ENCODE data around the gene ZMAT5.

Gene ZMAT5

DNA sequence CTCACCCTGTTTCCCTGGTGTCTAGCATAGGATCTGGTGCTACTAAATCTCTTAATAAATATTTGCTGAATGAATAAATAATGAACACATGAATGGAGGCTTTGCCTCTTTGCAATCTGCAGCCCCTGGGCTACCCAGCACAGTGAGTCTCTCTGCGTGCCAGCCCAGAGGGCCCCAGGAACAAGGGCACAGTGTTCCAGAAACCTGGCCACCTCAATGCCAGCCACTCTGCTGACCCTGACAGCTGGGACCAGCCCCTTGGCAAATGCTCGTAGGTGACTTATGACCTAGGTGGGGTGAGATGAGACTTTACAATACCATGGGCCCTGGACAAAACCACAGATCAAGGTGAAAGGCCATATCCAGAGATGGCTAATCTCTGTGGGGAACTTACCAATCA, 32.0 kb upstream of the ZMAT5 start:
- Mint-ChIP-seq H3K27me3 (no peaks in the 10 kb centered on the region), H3K27ac (peak overlapping the region; percentile 87), H3K4me3 (peak overlapping the region; percentile 63), H3K9me3 (no peaks in the 10 kb centered on the region), H3K36me3 (ENCODE audit: low read depth) (peaks cover 68% of the 10 kb centered on the region), H3K4me1 (ENCODE audit: low read depth) (peaks cover 60% of the 10 kb centered on the region)
- intact Hi-C loops (cut with micrococcal nuclease), result no loop called here

DNA sequence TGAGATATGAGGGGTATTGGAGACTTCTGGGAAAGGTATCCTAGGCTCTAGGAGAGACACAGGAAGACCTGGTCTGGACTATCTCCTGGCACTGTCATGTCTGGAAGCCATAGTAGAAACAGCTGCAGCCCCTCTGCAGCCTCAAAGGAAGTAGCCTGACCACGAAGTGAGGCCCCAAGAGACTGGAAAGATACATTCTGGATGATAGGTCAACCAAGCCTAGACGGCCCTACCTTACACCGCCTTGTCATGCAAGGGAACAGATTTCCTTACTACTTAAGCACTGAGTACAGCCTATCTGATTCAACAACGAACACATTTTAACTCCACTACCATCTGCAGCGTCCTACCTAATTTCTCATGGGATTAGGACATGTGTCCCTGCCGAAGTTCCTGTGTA, 31.5 kb upstream of the ZMAT5 start:
- Mint-ChIP-seq H3K27ac (peak overlapping the region; percentile 87), H3K27me3 (no peaks in the 10 kb centered on the region), H3K9me3 (no peaks in the 10 kb centered on the region), H3K4me1 (ENCODE audit: low read depth) (peaks cover 60% of the 10 kb centered on the region), H3K36me3 (ENCODE audit: low read depth) (peaks cover 68% of the 10 kb centered on the region), H3K4me3 (peak overlapping the region; percentile 63)
- intact Hi-C loops (cut with micrococcal nuclease), result no loop called here

DNA sequence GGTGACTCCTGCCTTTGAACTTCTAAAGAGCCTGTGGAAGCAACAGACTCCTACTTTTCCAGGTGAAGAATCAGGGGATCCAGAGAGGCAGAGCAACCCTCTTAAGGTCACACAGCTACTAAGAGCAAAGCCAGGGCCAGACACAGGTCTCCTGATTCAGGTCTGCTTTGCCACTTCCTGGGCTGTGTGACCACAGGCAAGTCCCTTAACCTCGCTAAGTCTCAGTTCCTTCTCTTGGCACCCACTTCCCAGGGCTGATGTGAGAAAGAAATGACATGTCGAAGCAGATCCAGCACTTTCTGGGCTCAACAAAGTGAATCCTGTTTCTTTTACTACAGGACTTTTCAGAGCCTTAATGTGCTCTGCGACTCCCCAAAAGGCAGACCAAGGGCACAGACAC, 30.5 kb upstream of the ZMAT5 start:
- intact Hi-C loops (cut with micrococcal nuclease), result no loop called here
- H3K27ac Mint-ChIP-seq, result peak overlapping the region; percentile 87
- peaks cover 76% of the 10 kb centered on the region for H3K36me3 Mint-ChIP-seq (ENCODE audit: low read depth)
- H3K9me3 Mint-ChIP-seq, result no peaks in the 10 kb centered on the region
- H3K27me3 Mint-ChIP-seq, result no peaks in the 10 kb centered on the region
- H3K4me3 Mint-ChIP-seq, result no peak overlapping the region
- H3K4me1 Mint-ChIP-seq (ENCODE audit: low read depth), result peaks cover 60% of the 10 kb centered on the region

DNA sequence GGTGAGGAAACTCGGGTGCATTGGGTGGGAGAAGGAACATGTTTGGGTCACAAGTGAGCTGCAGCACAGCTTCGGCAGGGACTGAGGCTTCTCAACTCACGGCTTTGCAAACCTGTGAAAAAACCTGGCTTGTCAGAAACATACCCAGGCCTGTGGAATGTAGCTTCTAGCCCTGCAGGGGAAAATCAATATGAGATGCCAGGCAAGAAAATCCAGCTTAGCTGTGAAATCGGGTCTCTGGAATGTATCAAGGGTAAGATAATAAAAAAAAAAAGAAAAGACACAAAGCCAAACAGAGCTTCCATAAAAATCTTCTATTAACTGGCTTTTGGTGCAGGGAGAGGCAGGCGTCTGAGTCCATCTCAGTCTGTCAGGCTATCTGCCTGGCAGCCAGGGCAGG, 28.9 kb upstream of the ZMAT5 start:
- intact Hi-C loops (cut with micrococcal nuclease), result no loop called here
- Mint-ChIP-seq H3K36me3 (ENCODE audit: low read depth) (peaks cover 77% of the 10 kb centered on the region), H3K9me3 (no peaks in the 10 kb centered on the region), H3K4me3 (no peak overlapping the region), H3K27ac (no peak overlapping the region), H3K4me1 (ENCODE audit: low read depth) (peaks cover 46% of the 10 kb centered on the region), H3K27me3 (no peaks in the 10 kb centered on the region)

DNA sequence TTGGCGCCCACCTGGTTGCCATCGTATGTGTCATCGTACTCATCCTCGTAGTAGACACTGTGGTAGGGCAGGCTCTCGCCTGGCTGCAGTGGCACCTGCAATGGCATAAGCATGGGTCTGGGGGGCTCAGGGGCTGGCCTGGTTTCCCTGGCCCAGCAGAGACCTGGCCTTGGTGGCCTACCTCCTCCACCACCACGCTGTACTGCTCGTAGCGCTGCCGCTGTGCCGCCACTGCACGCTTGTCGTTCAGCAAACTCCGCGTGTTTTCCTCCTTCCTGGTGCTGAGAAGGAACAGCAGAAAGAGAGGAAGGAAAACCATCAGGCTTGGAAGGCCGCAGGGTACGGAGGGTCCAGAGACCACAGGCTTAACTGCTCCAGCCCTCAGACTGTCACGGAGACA, 26.6 kb upstream of the ZMAT5 start:
- Mint-ChIP-seq H3K9me3 (no peaks in the 10 kb centered on the region), H3K4me1 (ENCODE audit: low read depth) (peaks cover 23% of the 10 kb centered on the region), H3K4me3 (no peak overlapping the region), H3K27me3 (no peaks in the 10 kb centered on the region), H3K36me3 (ENCODE audit: low read depth) (peaks cover 91% of the 10 kb centered on the region), H3K27ac (no peak overlapping the region)
- intact Hi-C loops (cut with micrococcal nuclease), result no loop called here

DNA sequence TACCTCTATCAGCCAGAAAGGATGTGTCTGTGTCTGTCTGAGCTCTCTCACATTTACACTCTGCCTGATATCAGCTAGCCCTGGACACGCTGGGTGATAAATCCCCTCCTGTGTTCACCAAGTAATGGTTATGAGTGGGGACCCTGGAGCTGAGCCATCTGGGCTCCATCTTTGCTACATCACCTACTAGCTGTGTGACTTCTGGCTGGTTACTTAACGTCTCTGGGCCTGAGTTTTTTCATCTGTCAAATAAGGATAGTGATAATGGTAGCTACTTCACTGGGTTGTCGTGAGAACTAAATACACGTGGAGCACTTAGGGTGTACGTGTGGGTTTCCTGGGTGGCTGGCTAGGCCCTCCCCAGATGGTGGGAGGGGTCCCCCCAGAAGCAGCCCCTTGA, 23.3 kb upstream of the ZMAT5 start:
- Mint-ChIP-seq H3K4me1 (ENCODE audit: low read depth) (no peaks in the 10 kb centered on the region), H3K4me3 (no peak overlapping the region), H3K27ac (peak overlapping the region; percentile 15), H3K27me3 (no peaks in the 10 kb centered on the region), H3K36me3 (ENCODE audit: low read depth) (peaks cover 79% of the 10 kb centered on the region), H3K9me3 (no peaks in the 10 kb centered on the region)
- intact Hi-C loops (cut with micrococcal nuclease), result no loop called here

DNA sequence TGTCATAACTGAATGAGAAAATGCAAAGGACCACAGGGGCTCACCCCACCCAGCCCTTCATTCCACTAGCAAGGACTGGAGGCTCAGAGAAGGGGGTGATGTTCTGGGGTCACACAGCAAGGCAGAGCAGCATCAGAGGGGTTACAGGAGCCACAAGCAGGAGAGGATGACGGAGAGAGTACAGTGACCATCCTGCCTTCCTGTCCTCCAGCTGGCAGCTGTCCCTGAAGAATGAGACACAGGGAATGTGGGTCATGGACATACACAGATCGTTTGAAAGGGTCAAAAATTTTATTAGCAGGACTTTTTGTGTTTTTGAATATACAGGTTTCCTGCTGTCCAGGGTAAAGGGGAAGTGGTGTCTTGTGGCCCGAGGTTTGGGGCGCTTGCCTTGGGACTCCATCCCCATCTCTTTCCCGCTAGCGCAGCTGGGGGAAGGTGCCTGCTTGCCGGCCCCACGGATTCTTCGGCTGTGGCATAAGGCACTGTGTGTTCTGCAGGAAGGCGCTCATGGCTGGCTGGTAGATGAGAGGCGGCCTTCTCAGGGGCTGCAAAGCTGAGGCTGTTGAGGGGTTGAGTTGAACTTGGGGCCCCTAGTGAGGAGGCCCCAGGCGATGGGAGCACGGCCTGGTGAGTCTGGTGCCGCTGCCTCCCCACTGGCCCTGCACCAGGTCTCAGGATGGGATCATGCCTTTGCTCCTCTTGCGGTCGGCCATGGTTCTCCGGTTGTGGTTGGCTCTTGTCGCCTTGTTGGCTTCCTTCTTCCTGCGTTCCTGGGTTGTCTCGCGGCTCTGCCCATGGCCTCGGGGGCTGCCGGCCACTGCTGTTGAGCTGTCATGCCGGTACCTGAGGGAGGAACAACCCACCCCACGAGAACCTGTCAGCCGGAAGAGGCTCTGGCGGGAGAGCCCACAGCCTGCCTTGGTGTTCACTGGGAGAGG, 21.8 kb upstream of the ZMAT5 start:
- intact Hi-C loops (cut with micrococcal nuclease), result no loop called here
- H3K4me3 Mint-ChIP-seq, result no peak overlapping the region
- H3K36me3 Mint-ChIP-seq (ENCODE audit: low read depth), result peaks cover 69% of the 10 kb centered on the region
- H3K4me1 Mint-ChIP-seq (ENCODE audit: low read depth), result no peaks in the 10 kb centered on the region
- no peaks in the 10 kb centered on the region for H3K9me3 Mint-ChIP-seq
- no peaks in the 10 kb centered on the region for H3K27me3 Mint-ChIP-seq
- no peak overlapping the region for H3K27ac Mint-ChIP-seq

DNA sequence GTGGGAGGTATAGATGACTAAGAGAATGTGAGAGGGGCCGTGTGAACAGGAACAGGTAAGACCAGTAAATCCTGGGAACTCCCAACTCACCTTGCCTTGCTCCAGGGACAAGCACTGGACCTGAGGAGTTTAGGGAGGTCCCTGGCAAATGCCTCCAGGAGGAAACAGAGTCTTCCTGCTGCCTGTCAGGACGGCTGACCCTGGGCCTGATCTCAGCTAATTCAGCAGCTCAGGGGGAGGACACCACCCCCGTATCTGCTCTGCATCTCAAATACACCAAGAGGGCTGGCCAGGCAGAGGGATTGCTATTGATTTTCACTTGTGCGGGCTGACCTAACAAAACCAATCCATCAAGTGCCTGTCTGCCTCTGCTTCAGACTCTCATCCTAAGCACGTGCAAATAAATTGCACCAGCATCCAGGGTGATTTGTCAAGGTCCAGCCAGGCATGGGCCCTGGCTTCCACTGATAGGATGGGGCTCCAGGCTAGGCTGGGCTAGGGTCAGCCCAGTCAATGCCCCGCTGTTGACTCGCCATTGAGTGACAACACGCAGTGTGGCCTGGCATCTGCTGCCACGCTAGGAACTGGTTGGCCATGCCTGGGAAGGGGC, 20.7 kb upstream of the ZMAT5 start:
- Mint-ChIP-seq H3K4me3 (no peak overlapping the region), H3K27me3 (no peaks in the 10 kb centered on the region), H3K36me3 (ENCODE audit: low read depth) (peaks cover 58% of the 10 kb centered on the region), H3K9me3 (no peaks in the 10 kb centered on the region), H3K4me1 (ENCODE audit: low read depth) (no peaks in the 10 kb centered on the region), H3K27ac (no peak overlapping the region)
- intact Hi-C loops (cut with micrococcal nuclease), result no loop called here

DNA sequence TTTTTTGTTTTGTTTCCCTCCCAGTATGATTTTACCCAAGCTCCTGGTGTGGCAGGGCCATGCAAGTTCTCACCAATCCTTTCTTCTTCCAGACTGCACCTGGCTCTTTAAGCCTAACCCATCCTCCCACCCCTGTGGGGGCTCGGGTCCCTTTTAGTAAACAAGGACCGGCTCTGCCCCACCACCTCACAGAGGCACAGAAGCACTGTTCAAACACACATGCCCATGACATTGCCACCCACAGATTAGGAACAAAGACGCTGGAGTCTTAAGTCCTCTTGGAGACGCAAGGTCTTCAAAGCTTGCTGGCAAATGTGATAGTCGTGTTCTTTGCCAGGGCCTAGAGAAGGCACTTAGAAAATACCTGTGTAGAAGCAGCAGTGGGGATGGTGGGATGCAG, 19.2 kb upstream of the ZMAT5 start:
- intact Hi-C loops (cut with micrococcal nuclease), result no loop called here
- H3K27me3 Mint-ChIP-seq, result no peaks in the 10 kb centered on the region
- H3K36me3 Mint-ChIP-seq (ENCODE audit: low read depth), result peaks cover 44% of the 10 kb centered on the region
- H3K27ac Mint-ChIP-seq, result no peak overlapping the region
- H3K4me3 Mint-ChIP-seq, result no peak overlapping the region
- H3K4me1 Mint-ChIP-seq (ENCODE audit: low read depth), result peaks cover 4% of the 10 kb centered on the region
- no peaks in the 10 kb centered on the region for H3K9me3 Mint-ChIP-seq

DNA sequence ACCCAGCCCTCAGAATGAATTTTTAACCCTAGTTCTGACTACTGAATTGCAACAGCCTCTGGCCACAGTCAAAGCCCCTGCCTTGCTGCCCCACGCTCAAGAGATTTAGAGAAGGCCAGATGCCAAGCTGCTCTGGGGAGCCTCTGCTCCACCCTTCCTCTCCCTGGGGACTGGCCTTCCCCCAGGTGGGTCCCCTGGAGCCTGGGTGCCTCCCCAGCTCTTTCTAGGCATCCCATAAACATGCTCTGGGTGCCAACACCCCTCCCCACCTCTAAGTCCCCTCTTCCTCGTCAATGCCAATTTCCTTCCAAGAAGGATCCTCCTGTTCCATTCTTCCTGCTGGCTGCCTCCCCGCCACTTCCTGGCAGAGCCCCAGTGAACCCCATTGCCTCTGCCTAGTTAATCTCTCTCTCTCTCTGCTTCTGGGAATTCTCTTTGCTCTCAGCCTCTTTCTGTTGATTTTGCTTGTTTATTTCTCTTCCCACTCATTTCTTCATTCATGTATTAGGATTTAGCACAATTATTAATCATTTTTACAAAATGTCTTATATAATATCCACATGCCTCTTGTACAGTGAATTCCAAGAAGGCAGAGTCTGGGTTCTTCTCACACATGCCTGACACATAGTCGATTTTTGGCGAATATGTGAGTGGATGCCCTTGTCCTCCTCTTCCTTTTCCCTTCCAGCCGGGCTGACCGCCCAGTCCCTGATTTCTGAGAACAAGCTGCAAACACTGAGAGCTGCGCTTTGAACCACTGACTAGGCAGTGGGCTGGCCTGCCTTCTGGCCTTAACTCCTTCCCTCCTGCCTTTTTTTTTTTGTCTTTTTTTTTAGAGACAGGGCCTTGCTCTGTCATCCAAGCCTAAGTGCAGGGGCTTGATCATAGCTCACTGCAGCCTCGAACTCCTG, 17.9 kb upstream of the ZMAT5 start:
- Mint-ChIP-seq H3K9me3 (no peaks in the 10 kb centered on the region), H3K4me3 (no peak overlapping the region), H3K4me1 (ENCODE audit: low read depth) (peaks cover 9% of the 10 kb centered on the region), H3K27me3 (no peaks in the 10 kb centered on the region), H3K36me3 (ENCODE audit: low read depth) (peaks cover 30% of the 10 kb centered on the region), H3K27ac (peak overlapping the region; percentile 11)
- intact Hi-C loops (cut with micrococcal nuclease), result no loop called here

DNA sequence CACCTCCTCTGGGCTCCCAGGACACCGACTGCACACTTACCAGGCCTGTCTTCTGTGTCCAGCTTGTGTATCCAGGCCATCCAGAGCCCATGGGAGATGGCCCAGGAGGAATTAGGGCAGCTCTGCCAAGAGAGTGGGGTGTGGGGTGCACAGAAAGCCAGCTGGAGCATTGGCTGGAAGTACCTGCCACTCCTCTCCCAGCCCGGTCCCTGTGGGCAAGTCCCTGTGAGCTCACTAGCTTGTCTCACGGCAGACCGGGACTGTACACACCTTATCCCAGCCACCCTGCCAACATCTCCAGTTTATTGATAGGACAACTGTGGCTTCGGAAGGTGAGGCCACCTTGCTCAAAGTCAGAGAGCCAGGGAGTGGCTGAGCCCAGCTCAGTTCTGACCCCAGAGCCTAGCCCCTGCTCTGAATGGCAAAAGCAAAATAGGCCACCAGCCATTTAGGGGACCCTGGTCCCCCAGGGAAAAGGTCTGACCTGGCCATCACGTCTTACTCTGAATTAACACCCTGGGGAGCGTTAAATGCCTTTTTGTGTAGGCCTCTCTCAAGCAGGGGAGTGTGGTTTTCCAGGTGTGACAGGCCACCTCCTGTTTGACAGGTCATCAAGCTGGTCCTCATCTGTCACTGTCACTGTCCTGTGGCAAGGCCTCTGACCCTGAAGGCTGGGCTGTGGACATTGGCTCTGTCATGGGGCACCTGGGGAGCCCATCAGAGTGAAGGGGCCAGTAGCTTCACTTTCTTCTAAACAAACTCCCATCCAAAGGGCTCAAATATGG, 15.4 kb upstream of the ZMAT5 start:
- Mint-ChIP-seq H3K4me3 (no peak overlapping the region), H3K27me3 (no peaks in the 10 kb centered on the region), H3K36me3 (ENCODE audit: low read depth) (peaks cover 6% of the 10 kb centered on the region), H3K27ac (peak overlapping the region; percentile 3), H3K9me3 (no peaks in the 10 kb centered on the region), H3K4me1 (ENCODE audit: low read depth) (peaks cover 9% of the 10 kb centered on the region)
- intact Hi-C loops (cut with micrococcal nuclease), result no loop called here

DNA sequence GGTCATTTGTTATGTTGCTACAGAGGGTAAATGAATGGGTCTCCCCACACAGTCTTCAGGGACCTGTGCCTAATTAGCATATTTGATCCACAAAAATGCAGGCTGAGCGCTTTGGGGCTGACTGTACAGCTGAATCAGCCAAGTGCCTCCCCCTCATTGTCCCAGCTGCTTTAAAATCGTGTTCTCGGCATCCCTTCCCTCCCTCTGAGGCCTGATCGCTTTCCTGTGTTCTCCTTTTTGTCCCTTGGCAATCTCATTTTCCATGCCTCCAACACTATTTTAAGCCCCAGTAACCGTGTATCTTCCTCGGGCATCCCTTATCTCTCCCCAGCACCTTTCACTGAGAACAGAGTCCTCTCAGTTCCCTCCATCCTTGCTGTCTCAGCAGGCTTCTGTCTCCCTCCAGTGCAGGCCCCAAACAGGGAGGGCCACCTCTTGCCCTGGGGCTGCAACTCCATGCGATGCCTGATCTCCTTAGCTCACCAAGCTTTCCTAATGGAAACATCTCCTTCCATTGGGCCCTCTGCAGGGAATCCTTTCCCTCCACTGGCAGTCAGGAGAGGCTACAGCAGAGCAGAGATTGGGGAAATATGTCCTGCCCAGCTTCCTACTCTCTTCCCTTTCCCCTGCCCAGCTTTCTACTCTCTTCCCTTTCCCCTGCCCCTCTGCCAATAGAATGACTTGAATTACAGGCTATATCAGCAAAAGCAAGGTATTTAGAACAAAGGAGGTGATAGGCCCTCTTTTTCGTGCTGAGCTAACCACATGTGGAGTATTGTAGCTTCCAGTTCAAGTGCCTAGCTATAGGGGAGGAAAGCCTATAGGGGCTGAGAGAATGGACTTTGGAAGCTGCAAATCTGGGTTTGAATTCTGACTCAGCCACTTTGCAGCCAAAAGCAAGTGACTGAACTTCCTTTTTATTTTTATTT, 14.2 kb upstream of the ZMAT5 start:
- H3K27ac Mint-ChIP-seq, result peak overlapping the region; percentile 3
- peaks cover 9% of the 10 kb centered on the region for H3K4me1 Mint-ChIP-seq (ENCODE audit: low read depth)
- no peak overlapping the region for H3K4me3 Mint-ChIP-seq
- intact Hi-C loops (cut with micrococcal nuclease), result no loop called here
- no peaks in the 10 kb centered on the region for H3K9me3 Mint-ChIP-seq
- H3K36me3 Mint-ChIP-seq (ENCODE audit: low read depth), result no peaks in the 10 kb centered on the region
- H3K27me3 Mint-ChIP-seq, result no peaks in the 10 kb centered on the region

Data from dendritic cell treated with granulocyte-macrophage colony-stimulating factor and Interleukin-4, amounts not matched to agents 40 ng/mL and 50 ng/mL, for 4 days (primary cell).